GM10266 (cell line): ENCODE data around the gene B4GALNT2.

Source experiments
- DNase-seq: peaks from one replicate; pipeline ENCODE4 v3.0.0; 2012; ENCODE audit errors: extremely low spot score
- CTCF ChIP-seq: IDR thresholded peaks from 2 replicates; pipeline ENCODE4 v1.5.1; 2012; ENCODE audit warnings: mild to moderate bottlenecking, low read depth; ENCODE audit not compliant: control insufficient read depth, insufficient read depth; ENCODE audit errors: missing control alignments

B4GALNT2 gene

GRCh38 chr17:49196520-49196919, 64.0 kb downstream of the B4GALNT2 start:
- no peak for DNase-seq
- no peak for TF ChIP-seq CTCF

GRCh38 chr17:49197346-49197998, 64.9 kb downstream of the B4GALNT2 start:
- TF ChIP-seq CTCF = no peak
- no peak for DNase-seq

GRCh38 chr17:49198211-49198610, 65.6 kb downstream of the B4GALNT2 start:
- TF ChIP-seq CTCF = no peak

GRCh38 chr17:49200423-49201083, 68.0 kb downstream of the B4GALNT2 start:
- no peak for DNase-seq
- TF ChIP-seq CTCF = no peak

More at GRCh38 chr17:49198211-49198610, 65.6 kb downstream of the B4GALNT2 start:
- DNase-seq = no peak

- no peak for DNase-seq
Measured at GRCh38 chr17:49201481-49201927, 68.9 kb downstream of the B4GALNT2 start.

GRCh38 chr17:49203796-49204195, 71.2 kb downstream of the B4GALNT2 start:
- no peak for TF ChIP-seq CTCF
- no peak for DNase-seq

More at GRCh38 chr17:49201481-49201927, 68.9 kb downstream of the B4GALNT2 start:
- no peak for TF ChIP-seq CTCF

GRCh38 chr17:49204516-49204915, 71.9 kb downstream of the B4GALNT2 start:
- TF ChIP-seq CTCF = no peak
- DNase-seq = no peak
